SKM-1 (cell line): ENCODE results near the gene SLC5A9.
A peak's percentile ranks its signal among the peaks of the same experiment; 100 is the strongest.
"Not testable (repeated sequence)": the region's sequence is repeated elsewhere in the genome, so short reads cannot be mapped to it uniquely, and the experiment has no call there.

Experiments used
- DNase-seq: peaks from one replicate; lab custom pipeline; 2025; ENCODE audit not compliant: unreplicated experiment; lab: John Stamatoyannopoulos, UW

The SLC5A9 gene

GRCh38 chr1:48236716-48237470 lies 14.4 kb downstream of the SLC5A9 start:
- peak; percentile 23 for DNase-seq

DNA sequence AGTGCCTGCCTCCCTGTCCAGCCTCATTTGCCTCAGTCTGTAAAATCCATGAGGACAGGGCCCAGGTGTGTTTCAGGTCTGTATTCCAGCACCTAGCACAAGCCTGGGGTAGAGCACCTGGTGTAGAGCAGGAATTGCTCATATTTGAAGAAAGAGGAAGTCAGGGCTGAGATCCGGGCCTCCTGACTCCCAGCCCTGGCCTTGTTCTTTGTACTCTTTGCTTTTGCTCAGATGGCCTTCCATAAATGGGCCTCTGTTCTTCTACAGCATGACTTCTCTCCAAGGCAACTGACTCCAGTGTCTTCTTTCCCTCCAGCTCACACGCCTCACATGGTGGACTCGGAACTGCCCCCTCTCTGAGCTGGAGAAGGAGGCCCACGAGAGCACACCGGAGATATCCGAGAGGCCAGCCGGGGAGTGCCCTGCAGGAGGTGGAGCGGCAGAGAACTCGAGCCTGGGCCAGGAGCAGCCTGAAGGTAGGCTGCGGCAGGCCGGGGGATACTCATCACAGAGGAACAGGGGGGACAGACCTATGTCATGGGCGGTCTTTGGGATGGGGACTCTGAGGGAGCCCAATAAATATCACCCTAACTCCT lies 19.7 kb downstream of the SLC5A9 start:
- no peak for DNase-seq

- DNase-seq, result peak; percentile 97
These were observed 22.6 kb downstream of the SLC5A9 start for GRCh38 chr1:48245106-48245505.

GRCh38 chr1:48246727-48247126 lies 24.2 kb downstream of the SLC5A9 start:
- DNase-seq, result peak; percentile 34

- no peak for DNase-seq
These were observed 25.8 kb downstream of the SLC5A9 start for GRCh38 chr1:48248356-48248755.

- DNase-seq, result no peak
These were observed 27.4 kb downstream of the SLC5A9 start for GRCh38 chr1:48249868-48250267.

DNA sequence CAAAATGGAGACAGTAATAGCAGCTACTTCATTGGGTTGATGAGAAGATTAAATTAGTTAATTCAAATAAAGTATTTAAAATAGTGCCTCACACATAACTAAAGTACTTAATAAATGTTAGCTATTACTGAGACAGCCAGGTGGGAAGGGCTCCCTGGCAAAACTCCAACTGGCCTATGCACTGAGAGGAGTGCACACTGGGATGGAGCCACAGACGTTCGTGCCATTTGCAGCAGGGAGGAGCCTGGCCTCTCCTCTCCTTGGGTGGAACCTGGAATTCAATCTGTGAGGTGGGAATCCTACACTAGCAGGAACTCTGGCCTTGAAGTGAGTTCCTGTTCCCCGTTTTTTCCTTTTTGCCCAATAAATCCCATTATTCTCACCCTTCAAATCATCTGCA lies 28.1 kb downstream of the SLC5A9 start:
- DNase-seq, result no peak

- no peak for DNase-seq
These were observed 28.8 kb downstream of the SLC5A9 start for GRCh38 chr1:48251323-48251722.

- DNase-seq, result no peak
These were observed 29.3 kb downstream of the SLC5A9 start for GRCh38 chr1:48251821-48252220.

- DNase-seq, result no peak
These were observed 31.7 kb downstream of the SLC5A9 start for GRCh38 chr1:48254254-48254653.

DNA sequence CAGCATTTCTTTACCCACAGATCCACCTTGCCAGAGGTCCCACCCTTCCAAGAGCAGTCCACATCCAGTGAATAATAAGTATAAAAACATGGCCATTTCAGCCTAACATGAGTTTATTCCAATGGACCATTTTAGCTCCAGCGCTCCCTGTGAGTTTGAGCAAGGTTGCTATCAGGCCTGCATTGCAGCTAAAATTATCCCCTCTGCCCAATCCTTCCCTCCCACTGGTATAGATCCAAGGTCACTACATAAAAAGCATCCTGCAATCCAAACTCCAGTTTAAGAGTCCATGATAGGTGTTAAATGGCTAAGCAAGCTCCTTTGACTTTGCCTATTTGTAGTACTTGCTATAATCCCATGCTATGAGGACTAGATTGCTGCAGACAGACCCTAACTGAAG lies 35.6 kb downstream of the SLC5A9 start:
- DNase-seq, result no peak

GRCh38 chr1:48261881-48262400 lies 39.4 kb downstream of the SLC5A9 start:
- DNase-seq, result no peak

GRCh38 chr1:48263041-48263440 lies 40.5 kb downstream of the SLC5A9 start:
- no peak for DNase-seq

GRCh38 chr1:48266576-48266975 lies 44.1 kb downstream of the SLC5A9 start:
- no peak for DNase-seq

GRCh38 chr1:48277437-48277836 lies 54.9 kb downstream of the SLC5A9 start:
- not testable (repeated sequence) for DNase-seq

DNA sequence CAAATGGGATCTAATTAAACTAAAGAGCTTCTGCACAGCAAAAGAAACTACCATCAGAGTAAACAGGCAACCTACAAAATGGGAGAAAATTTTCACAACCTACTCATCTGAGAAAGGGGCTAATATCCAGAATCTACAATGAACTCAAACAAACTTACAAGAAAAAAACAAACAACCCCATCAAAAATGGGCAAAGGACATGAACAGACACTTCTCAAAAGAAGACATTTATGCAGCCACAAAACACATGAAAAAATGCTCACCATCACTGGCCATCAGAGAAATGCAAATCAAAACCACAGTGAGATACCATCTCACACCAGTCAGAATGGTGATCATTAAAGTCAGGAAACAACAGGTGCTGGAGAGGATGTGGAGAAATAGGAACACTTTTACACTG lies 59.8 kb downstream of the SLC5A9 start:
- not testable (repeated sequence) for DNase-seq

DNA sequence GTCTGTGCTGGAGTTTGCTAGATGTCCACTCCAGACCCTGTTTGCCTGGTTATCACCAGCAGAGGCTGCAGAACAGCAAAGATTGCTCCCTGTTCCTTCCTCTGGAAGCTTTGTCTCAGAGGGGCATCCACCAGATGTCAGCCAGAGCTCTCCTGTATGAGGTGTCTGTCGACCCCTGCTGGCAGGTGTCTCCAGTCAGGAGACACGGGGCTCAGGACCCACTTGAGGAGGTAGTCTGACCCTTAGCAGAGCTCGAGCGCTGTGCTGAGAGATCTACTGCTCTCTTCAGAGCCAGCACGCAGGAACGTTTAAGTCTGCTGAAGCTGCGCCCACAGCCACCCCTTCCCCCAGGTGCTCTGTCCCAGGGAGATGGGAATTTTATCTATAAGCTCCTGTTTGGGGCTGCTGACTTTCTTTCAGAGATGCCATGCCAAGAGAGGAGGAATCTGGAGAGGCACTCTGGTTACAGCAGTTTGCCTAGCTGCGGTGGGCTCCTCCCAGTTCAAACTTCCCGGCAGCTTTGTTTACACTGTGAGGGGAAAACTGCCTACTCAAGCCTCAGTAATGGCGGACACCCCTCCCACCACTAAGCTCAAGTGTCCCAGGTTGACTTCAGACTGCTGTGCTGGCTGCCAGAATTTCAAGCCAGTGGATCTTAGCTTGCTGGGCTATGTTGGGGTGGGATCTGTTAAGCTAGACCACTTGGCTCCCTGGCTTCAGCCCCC lies 62.3 kb downstream of the SLC5A9 start:
- not testable (repeated sequence) for DNase-seq

DNA sequence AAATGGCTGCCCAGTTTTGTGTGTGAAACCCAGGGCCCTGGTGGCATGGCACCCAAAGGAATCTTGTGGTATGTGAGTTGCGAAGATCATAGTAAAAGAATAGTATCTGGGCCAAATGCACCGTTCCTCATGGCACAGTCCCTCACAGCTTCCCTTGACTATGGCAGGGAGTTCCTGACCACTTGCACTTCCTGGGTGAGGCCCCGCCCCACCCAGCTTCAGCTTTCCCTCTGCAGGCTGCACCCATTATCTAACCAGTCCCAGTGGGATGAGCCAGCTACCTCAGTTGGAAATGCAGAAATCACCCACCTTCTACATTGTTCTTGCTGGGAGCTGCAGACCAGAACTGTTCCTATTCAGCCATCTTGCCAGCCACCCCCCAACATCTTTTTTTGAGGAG lies 63.0 kb downstream of the SLC5A9 start:
- DNase-seq, result no peak

GRCh38 chr1:48291421-48291820 lies 68.9 kb downstream of the SLC5A9 start:
- no peak for DNase-seq

DNA sequence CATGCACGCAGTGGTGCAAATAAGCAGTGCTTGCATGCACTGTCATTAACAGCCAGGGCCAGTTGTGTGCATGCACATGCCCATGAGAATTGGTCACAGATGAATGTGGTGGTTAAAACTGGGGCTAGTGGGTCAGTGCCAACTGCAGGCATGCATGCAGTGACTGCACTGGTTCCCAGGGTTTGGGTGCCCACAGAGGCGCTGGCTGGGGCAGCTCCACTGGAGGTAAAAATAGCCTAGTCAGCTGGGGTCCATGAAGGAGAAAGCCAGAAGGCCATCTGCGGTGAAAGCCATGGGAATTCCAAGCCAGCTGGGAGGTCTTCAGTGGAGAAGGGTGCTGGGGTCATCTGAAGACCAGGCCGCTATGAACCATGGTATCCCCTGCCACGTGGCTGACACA lies 70.2 kb downstream of the SLC5A9 start:
- no peak for DNase-seq

DNA sequence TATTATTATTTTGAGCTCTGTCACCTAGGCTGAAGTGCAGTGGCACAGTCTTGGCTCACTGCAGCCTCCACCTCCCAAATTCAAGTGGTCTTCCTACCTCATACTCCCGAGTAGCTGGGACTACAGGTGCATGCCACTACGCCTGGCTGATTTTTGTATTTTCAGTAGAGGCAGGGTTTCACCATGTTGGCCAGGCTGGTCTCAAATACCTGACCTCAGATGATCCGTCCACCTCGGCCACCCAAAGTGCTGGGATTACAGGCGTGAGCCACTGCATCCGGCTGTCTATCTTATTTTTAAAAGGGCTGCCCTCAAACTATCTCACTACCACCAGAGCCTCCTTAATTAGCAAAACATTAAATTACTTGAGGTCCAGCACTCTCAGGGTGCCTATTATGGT lies 71.6 kb downstream of the SLC5A9 start:
- not testable (repeated sequence) for DNase-seq

DNA sequence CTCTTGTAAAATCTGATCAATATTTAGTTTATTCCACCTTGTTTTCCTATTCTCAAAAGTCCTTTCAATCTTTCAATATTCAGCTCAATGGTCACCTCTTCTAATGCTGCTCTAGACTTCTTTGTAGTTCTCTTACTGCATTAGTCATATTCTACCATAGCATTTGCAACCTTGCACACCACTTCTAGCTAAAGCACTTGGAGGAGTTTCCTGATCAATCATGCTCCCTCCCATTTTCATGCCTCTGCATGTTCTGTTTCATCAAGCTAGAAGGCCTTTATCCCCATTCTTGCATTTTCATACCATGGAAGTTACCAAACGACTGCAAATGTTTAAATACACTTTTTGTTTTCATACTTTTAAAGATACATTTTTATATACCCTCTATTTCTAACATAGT lies 72.1 kb downstream of the SLC5A9 start:
- DNase-seq, result no peak
